HG03045 (cell line): ENCODE measurements around the gene PRAC2.

Experiments
- ATAC-seq: cut with Tn5 transposase; IDR thresholded peaks from one replicate; pipeline ENCODE4 v1.9.1; 2021; ENCODE audit warnings: mild to moderate bottlenecking, moderate library complexity; ENCODE audit not compliant: unreplicated experiment

The PRAC2 gene

GRCh38 chr17:48719642-48720265 lies 3.2 kb upstream of the PRAC2 start:
- ATAC-seq: no peak

DNA sequence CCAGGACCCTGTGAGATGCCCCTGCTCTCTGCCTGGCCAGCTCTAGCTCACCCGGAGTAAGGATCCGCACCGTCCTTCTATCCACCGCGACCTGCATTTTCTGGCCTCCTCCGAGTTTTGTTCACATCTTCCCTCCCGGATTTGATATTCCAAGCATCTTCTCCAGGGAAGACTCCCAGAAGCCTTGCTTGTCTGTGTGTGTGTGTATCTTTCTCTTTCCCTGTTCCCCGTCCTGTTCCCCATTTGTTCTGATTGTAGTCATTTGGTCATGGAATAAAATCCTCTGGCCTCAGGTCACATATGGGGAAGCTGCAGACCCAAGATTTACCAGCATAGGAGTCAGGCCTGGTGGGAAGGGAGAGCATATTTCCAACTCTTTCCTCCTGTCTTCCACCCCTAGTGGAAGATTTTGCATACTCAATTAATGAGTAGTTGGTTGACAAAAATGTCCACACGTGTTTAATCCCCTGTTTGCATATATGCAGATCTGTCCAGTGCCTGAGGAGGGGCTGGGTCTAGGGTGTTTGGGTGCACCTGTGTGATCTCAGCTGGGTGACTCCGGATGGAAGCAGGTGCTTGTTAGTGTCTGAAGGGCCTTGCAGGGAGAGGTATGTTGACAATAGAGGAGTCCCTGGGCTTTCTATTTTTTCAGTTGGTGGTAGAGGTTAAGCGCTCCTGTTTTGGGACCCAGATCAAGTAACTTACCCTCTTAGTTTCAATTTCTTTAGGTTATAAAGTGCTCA lies 2.5 kb upstream of the PRAC2 start:
- ATAC-seq: no peak

DNA sequence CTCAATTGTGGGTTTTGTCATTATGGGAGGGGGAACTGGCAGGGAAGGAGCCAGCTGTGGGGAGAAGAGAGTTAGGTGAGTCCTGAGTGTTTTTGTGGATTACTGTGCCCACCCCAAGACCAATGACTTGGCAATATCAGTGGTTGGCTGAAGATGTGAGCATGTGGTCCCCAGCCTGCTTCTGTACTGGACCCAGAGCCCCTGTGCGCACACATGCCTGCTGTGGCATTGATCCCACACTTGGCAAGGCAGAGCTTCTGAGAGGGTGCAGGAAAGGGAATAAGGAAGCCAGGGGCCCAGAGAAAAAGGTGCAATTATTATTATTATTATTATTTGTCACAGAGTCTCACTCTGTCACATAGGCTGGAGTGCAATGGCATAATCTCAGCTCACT lies 2.0 kb upstream of the PRAC2 start:
- ATAC-seq: no peak

- ATAC-seq: no peak
Observed at GRCh38 chr17:48722201-48722907, 631 bp upstream of the PRAC2 start, which contains the start of gene PRAC1. Gene PRAC1, minus strand, starts transcription at chr17:48722518. Its CDS starts 126 bp downstream, at chr17:48722392.

- ATAC-seq: no peak
Observed at GRCh38 chr17:48723423-48724250, 652 bp downstream of the PRAC2 start.

DNA sequence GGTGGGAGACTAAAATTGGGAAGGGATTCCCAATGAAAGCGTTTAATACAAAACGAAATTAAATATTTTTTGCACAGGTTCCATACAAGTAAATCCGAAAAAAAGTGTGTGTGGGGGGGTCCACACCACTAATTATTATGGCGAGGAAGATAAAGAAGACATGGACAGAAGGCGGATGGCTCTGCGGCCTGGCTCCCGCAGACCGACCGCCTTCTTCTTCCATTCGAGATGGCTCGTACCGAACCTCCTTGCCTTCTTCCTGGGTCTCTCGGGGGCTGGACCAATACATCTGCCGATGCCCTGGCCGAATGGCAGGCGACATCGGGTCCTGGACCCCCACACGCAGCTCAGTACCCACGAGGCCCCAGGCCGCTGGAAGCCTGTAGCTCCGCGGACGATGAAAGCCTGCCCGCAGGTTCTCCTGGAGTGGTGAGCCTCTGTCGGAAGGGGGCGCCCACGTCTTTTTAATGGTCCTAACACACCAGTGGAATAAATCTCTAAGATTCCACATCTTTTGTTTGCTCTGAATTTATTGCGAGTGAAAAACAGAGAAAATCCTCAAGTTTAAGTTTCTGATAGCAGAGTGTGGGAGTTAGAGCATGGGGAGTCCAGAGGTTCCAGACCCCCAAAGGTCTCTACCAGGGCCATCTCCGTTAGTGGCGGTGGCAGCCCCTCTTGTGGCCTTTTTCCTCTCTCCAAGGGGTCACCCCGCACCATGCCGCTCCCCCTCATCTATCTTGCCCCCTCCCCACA lies 1.4 kb downstream of the PRAC2 start:
- ATAC-seq: no peak

DNA sequence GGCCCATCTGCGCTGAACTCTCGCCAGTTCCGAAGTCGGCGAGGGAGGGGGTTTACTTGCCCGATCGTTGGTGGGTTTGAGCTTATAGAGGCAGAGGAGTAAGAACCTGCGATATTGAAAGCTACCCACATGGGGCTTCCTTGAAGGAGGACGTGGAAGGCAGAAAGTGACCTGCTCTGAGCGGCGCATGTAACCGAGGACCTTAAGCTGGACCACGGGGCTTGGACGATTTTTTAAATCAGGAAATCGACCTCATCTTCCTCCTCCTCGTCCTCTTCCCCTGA lies 2.0 kb downstream of the PRAC2 start:
- no peak for ATAC-seq

GRCh38 chr17:48725288-48726064 lies 2.5 kb downstream of the PRAC2 start:
- no peak for ATAC-seq

DNA sequence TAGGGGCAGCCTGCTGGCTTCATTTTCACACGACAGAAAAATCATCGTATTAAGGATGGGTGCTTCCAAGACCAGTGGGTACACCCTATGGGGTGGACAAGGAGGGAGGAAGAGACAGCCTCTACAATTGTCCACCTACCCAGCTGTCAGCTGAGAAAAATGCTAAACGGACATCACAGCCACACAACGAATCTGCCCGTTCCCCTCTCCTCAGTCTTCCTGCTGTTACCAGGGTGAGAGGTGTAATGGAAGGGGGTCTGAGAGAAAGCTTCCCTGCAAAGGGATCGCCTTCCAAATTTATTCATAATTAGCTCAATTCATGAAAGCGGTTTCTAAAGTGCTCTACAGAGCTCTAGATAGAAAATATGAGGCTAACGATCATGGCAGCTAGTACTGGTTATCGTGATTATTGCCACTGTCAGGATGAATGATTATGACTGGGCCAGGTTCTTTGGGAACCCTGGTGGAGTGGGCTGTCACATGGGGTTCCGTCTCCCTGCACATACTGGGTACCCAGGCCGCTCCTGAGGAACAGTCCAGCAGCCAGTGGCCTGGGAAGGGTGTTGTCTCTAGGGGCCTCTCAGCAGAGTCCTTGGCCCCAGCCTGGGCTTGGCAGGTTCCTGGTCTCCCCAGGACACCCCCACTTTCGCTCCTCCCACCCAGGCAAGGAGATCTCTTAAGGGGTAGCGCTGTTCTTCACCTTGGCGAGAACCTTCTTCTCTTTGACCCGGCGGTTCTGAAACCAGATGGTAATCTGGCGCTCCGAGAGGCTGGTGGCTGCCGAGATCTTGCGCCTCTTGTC lies 3.3 kb downstream of the PRAC2 start:
- no peak for ATAC-seq

DNA sequence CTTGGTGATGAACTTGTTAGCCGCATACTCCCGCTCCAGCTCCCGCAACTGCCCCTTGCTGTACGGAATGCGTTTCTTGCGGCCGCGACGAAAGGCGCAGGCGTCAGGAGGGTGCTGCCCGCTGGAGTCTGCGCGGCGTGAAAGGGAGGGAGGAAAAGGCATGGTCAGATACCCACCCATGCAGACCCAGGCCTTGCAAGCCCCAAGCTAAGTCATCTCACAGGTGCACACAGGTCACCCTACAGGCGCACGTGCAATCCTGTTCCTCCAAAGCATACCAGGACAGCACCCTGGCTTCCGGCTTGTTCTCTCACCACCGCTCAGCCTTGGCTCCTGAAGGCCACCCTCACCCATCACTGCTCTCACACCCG lies 3.9 kb downstream of the PRAC2 start:
- no peak for ATAC-seq

DNA sequence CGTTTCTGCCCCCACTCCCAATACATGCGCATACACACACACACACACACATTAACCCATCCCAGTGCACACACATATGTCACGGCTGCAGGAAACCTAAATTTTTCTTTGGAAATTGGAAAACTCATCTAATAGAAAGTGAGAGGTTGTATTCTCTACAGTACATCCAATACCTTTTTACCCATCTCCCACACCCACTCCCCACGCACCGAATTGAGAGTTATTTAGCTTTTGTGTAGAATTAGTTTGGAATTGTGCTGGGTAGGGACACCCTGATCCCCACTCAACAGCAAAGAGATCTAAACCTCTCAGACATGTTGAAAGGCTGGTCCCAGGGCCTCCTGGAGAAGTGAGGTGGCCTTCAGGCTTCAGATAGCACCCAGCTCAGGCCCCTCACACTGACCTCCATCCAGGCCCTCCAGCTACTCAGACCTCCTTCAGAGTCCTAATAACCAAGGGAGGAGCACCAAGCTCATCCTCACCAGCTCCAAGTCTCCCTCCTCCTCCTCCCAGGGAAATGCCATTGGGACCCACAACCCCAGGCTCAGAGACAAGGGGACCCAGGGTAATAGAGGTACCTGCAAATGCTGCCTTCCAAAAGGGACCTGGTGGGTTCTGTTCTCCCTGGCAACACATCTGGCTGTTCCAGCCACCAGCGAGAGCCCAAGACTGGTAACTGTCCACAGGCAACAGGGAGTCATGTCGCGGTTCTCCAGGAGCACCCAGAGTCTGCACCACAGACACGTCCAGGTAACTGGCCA lies 4.6 kb downstream of the PRAC2 start:
- ATAC-seq: no peak

DNA sequence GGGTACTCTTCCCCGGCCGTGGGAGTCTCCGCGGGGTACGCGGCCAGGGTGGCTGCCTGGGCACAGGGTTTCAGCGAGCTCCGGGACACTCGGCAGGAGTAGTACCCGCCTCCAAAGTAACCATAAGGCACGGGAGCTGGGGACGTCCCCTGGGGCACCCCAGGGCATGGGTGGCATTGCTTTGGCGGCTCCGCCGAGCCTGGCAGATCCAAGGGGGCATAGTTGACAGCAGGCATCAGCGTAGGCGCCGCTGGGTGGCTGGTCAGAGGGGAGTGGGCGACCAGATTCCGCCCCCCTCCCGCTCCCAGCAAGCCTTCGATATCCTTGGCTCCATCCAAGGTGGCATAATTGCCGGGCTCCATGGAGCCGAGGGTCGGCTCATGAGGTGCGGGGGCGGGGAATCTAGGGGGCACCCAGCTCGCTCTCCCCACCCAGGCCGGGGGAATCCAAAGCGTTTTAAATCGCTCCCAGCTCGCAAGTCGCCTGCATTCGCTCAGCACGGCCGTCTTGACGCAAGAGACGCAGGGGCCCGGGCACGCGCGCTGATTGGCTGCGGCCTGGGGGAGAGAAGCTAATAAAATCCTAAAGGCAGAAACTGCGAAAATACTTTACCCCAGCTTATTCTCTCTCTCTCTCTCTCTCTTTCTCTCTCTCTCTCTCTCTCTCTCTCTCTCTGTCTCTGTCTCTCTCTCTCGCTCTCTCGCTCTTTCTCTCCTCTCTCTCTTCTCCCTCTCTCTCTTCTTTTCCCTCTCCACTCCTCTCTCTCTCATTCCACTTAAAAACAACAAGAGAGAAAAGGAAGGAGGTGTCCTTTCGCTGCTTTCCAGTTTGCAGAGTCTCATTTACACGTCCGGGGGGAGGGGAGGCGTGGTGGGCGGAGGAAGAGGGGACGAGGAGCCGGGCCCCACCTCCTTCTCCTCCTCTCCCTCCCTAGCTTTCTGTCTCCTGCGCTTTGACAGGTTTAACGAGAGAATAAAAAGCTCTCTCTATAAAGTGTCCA lies 5.5 kb downstream of the PRAC2 start, which contains the start of gene HOXB13:
Gene HOXB13 (minus strand): TSS at position 519 of the 1,000 bp plus-strand sequence. CDS start 157 bp downstream, at position 362.
- ATAC-seq: no peak

- ATAC-seq: no peak
Observed at GRCh38 chr17:48729335-48730239, 6.6 kb downstream of the PRAC2 start.

DNA sequence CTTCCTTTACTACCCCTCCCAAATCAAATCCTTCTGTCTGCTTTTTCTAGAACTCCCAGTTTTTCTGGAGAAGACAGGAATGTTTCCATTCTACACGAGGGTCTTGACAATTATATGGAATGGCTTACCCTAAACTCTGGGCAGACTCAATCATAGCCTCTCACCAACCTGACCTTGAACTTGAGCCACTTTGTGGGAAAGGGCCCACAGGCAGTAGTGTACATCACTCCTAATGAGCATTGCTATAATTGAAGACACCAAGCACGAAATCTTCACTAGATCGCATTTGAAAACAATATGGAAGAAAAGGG lies 7.2 kb downstream of the PRAC2 start:
- no peak for ATAC-seq

GRCh38 chr17:48731355-48731754 lies 8.4 kb downstream of the PRAC2 start:
- ATAC-seq: no peak
